Activated naive CD4-positive, alpha-beta T cell (primary cell): ENCODE results near the gene QSOX2.

Experiments used
- DNase-seq, 4 experiments: peaks; one replicate each; lab custom pipeline; 2025; lab: John Stamatoyannopoulos, UW

QSOX2 gene

GRCh38 chr9:136265561-136266355, 20.1 kb upstream of the QSOX2 start:
- DNase-seq: no peak

GRCh38 chr9:136264441-136265405, 19.1 kb upstream of the QSOX2 start:
- no peak for DNase-seq

GRCh38 chr9:136264031-136264430, 18.4 kb upstream of the QSOX2 start:
- DNase-seq: no peak

- no peak for DNase-seq
Measured at GRCh38 chr9:136262671-136263178, 17.1 kb upstream of the QSOX2 start.

- no peak for DNase-seq
Measured at GRCh38 chr9:136261686-136262430, 16.2 kb upstream of the QSOX2 start.

- DNase-seq: no peak
Measured at GRCh38 chr9:136260936-136261472, 15.4 kb upstream of the QSOX2 start.

GRCh38 chr9:136260521-136260920, 14.9 kb upstream of the QSOX2 start:
- DNase-seq: no peak

- DNase-seq: no peak
Measured at GRCh38 chr9:136259836-136260235, 14.2 kb upstream of the QSOX2 start.

- DNase-seq: no peak
Measured at GRCh38 chr9:136259517-136259813, 13.9 kb upstream of the QSOX2 start.

- no peak for DNase-seq
Measured at GRCh38 chr9:136258786-136259516, 13.3 kb upstream of the QSOX2 start.

- DNase-seq: no peak
Measured at GRCh38 chr9:136258299-136258625, 12.7 kb upstream of the QSOX2 start.

GRCh38 chr9:136257381-136258298, 12.0 kb upstream of the QSOX2 start:
- no peak for DNase-seq

- DNase-seq: no peak
Measured at GRCh38 chr9:136255896-136256890, 10.6 kb upstream of the QSOX2 start.

GRCh38 chr9:136255166-136255538, 9.5 kb upstream of the QSOX2 start:
- DNase-seq: no peak

- DNase-seq: no peak
Measured at GRCh38 chr9:136254381-136255165, 9.0 kb upstream of the QSOX2 start.

GRCh38 chr9:136253246-136254130, 7.9 kb upstream of the QSOX2 start:
- no peak for DNase-seq

GRCh38 chr9:136252846-136253245, 7.2 kb upstream of the QSOX2 start:
- no peak for DNase-seq
